GM12874 (cell line): ENCODE data around the gene STRA8.

Experiments
- TF ChIP-seq, protein P1 (sequence below): IDR thresholded peaks from 2 replicates; pipeline ENCODE4 v1.5.1; 2011; ENCODE audit warnings: low read depth, mild to moderate bottlenecking, control low read depth, low read length, moderate library complexity; ENCODE audit not compliant: insufficient read depth

The STRA8 gene

GRCh38 chr7:135269921-135270320, 36.3 kb downstream of the STRA8 start:
- TF ChIP-seq, protein P1, sequence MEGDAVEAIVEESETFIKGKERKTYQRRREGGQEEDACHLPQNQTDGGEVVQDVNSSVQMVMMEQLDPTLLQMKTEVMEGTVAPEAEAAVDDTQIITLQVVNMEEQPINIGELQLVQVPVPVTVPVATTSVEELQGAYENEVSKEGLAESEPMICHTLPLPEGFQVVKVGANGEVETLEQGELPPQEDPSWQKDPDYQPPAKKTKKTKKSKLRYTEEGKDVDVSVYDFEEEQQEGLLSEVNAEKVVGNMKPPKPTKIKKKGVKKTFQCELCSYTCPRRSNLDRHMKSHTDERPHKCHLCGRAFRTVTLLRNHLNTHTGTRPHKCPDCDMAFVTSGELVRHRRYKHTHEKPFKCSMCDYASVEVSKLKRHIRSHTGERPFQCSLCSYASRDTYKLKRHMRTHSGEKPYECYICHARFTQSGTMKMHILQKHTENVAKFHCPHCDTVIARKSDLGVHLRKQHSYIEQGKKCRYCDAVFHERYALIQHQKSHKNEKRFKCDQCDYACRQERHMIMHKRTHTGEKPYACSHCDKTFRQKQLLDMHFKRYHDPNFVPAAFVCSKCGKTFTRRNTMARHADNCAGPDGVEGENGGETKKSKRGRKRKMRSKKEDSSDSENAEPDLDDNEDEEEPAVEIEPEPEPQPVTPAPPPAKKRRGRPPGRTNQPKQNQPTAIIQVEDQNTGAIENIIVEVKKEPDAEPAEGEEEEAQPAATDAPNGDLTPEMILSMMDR = no peak

DNA sequence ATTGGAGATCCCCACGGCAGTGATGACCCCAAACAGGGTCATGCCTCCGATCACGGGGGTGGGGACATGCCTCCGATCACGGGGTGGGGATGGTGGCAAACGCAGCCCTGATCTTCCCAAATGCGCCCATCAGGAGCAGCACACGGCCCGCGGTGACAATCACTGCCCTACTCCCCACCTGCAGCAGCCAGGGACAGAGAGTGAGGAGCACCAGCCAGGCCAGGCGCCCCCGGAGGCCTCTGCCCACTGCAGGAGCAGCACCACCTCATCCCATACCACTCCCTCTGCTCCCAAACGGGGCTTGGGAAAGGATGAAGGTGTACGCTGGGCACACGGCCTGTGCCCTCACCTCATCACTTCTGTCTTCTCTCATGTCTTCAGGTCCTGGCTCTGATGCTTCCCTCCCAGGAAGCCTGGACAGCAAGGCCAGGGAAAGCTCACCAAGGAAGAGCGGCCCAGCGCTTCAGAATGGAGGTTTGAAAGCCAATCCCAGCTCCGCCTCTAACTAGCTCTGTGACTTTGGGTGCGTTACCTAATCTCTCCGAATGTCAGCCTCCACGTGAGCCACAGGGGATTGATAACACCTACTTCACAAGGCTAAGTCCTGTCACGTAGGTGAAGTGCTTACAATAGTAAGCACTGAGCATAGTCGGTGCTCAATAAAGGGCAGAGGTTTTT, 37.1 kb downstream of the STRA8 start:
- TF ChIP-seq, protein P1 = no peak

- TF ChIP-seq, protein P1 = no peak
These were observed 37.6 kb downstream of the STRA8 start for GRCh38 chr7:135271255-135271615.

DNA sequence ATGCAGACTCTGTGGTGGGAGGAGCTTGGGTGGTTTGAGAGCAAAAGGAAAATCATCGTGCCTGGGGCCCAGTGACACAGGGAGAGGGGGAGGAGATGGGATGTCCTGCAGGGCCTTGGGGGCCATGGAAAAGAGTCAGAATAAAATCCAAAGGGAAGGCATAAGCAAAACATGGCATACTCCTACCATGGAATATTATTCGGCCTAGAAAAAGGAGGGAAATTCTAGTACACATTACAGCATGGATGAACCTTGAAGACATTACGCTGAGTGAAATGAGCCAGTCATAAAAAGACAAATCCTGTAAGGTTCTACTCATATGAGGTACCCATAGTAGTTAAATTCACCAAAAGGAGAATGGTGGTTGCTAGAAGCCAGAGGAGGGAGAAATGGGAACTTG, 38.7 kb downstream of the STRA8 start:
- TF ChIP-seq, protein P1 = no peak

DNA sequence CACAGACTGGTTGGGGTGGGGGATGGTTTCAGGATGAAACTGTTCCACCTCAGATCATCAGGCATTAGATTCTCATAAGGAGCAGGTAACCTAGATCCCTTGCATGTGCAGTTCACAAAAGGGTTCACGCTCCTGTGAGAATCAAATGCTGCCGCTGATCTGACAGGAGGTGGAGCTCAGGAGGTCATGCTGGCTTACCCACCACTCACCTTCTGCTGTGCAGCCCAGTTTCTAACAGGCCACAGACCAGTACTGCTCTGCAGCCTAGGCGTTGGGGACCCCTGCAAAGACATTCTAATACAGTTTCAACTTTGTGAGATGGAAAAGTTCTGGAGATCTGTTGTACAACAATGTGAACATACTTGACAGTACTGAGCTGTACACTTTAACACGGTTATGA, 39.9 kb downstream of the STRA8 start:
- TF ChIP-seq, protein P1 = no peak

GRCh38 chr7:135274495-135275268, 41.0 kb downstream of the STRA8 start:
- TF ChIP-seq, protein P1 = peak; percentile 79

DNA sequence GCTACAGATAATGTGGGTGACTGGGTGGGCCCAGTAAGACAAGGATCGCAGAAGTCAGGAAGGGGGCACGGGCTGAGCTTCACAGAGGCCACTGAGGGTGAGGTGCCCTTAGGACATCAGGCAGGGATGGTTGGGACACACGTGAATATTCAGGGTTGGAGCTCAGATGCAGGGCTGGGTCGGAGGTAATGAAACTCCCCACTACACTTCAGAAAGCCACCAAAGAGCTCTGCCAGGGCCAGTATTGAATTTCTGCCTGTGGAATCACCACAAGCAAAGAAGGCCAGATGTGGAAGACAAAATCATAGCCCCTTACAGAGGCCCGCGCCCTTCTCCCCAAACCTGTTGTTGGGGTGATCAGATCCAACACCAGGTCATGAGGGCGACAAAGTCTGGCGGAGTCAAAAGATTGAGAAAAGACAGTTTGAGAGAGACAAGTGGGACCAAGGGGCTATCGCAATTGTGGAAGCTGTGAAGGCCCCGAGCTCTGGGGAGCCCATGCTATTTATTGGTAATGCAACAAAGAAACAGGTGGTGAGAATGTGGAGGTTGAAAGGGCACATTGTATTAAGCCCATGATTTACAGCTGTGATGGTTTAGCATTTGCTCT, 42.4 kb downstream of the STRA8 start:
- TF ChIP-seq, protein P1 = no peak
